GM18519 (cell line): ENCODE results near the gene HINT1.
"Not testable (repeated sequence)": the region's sequence is repeated elsewhere in the genome, so short reads cannot be mapped to it uniquely, and the experiment has no call there.

Experiments used
- ATAC-seq: cut with Tn5 transposase; IDR thresholded peaks from one replicate; pipeline ENCODE4 v1.9.1; 2021; ENCODE audit warnings: mild to moderate bottlenecking, moderate library complexity; ENCODE audit not compliant: unreplicated experiment, low FRiP score

Gene HINT1

DNA sequence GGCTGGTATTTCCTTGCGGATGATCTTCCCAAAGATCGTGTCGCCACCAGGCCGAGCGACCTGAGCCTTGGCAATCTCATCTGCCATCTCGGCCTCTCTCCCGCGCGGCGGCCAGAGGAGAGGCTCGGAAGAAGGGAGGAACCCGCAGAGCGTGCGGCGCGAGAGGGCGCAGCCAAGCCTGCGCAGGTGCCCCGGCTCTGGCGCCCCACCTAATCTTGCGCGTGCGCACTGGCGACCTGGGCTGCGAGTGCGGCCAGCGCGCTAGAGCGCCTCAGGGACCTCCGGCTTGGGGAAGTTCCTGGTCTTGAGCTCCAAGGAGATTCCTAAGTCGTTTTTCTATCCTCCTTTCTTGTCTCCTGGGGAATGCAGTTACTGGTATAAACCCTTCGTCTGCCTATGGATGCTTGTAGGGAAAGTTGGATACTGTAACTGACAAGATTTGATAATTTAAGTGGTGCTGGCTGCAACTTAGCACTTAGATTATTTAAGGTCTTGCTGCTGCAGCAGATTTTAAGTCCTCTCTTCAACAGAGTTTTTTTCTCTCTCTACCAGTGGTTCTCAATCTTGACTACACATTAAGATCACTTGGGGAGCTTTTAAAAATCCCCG, at the start of gene HINT1:
TSS of gene HINT1 (minus strand) at position 138 of the 609 bp plus-strand sequence. CDS start at position 87, 51 bp downstream.
- peak; percentile 82 for ATAC-seq

DNA sequence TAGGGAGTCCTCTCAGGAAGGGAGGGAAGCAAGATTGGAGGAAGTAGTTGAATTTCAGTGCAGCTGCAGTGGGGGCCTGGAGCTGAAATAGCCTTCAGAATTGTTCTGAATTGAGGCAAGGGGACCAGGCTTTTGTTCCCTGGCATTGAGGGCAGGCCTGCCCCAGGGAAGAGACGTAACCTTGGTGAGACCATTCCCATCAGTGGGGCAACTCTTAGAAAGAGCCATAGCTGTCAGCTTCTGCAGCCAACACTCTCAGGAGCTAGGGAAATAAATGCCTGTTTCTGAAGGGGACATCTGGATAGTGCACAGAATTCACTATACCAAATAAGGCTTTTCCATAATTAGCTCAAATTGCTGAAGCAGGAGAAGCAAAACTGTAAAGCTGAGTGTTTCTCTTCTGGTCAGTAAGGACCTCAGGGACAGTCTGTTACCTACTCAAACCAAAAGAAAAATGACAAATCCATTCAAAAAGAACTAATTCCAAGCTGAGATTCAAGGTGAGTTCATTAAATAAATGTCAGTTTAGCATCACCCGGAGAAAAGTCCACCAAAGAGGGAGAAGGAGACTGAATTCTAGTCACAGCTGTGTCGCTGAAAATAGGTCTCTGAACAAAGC, 49.7 kb upstream of the HINT1 start:
- ATAC-seq = no peak

DNA sequence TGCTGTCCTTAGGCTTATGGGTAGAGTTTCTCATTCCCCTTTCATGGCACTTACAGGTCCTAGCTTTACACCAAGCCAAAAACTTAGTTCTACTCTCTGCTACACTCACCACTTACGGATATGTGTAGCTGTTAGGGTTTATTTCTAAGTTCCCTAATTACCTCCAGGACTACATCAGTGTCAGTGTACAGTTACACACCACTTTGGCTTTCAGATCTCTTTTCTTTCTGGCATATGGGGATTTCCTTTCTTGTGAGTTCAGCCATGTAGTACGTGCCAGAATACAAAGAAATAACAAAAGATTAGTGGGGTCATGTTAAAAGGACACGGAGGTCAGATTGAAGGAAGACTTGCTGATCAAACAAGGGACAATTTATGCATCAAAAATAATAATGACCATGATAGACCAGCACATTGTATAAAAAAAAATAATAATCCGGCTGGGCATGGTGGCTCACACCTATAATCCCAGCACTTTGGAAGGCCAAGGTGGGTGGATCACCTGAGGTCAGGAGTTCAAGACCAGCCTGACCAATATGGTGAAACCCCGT, 47.5 kb upstream of the HINT1 start:
- ATAC-seq = peak; percentile 44

DNA sequence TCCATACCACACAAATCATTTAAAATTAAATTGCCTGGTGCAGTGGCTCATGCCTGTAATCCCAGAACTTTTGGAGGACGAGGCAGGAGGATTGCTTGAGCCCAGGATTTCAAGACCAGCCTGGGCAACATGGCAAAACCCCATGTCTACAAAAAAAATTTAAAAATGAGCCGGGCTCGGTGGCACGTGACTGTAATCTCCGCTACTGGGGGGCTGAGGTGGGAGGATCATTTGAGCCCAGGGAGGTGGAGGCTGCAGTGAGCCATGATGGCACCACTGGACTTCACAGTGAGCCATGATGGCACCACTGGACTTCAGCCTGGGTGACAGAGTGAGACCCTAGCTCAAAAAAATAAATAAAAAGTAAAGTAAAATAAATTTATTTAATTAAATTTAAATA, 46.6 kb upstream of the HINT1 start:
- no peak for ATAC-seq

DNA sequence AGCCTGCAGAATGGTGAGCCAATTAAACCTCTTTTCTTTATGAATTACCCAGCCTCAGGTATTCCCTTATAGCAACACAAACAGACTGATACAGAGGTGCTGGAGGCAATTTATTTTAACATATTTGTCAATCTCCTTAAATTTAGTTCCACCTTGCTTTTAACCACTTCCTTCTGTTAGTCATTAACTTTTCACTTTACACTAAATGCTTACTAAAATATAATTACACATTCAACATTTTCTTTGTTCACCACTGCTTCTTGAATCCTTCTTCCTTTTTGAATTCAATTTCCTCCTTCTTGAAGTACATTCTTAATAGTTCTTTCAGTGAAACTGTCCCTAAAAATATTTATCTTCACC, 45.1 kb upstream of the HINT1 start:
- ATAC-seq = no peak

DNA sequence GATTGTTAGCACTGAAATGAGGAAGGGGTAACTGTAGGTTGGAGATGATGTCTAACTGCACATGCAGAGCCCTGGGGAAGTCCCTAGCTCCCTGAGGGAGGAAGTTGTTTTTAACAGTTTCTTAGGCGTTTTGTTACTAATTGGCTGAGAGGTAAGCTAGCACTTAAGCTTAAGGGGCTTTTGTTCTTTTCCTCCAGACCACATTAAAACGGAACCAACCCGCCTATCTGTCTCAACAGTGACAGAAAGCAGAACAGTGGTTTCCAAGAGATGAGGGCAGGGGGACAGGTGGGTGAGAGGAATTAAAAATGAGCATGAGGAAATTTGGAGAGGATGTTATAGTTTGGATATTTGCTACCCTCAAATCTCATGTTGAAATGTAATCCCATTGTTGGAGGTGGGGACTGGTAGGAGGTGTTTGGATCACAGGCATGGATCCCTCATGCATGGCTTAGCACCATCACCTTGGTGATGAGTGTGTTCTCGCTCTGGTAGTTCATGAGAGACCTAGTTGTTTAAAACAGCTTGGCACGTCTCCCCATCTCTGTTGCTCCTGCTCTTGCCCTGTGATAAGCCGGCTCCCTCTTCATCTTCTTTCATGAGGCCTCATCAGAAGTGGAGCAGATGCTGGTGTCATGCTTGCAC, 44.6 kb upstream of the HINT1 start:
- ATAC-seq = peak; percentile 89

DNA sequence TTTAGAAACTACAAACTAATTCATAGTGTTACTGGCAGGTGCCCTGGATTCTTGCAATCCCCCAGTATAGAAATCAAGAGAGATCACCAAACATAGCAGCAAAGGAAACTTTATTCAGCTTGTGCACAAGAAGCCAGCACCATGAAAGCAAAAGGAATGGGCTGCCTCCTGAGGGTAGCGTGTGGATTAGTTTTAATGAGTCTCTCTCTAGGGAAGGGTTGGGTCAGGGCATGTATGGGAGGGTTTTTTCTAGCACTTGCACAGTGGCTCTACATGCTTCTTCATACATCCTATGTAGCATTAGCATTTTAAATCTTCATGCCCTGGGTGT, 44.1 kb upstream of the HINT1 start:
- no peak for ATAC-seq

DNA sequence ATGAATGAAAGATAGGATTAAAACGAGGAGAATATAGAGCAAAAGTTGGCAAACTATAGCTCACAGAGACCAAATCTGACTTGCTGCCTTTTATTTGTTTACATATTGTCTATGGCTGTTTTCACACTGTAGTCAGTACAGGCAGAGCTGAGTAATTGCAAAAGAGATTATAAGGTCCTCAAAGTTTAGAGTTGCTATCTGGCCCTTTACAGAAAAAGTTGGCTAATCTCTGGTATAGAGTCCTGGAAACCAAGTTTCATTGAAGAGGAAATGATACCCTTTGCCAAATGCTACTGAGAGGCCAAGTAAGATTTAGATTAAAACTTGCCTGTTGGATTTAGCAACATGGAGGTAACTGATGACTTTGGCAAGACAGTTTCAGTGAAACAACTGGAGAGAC, 41.7 kb upstream of the HINT1 start:
- no peak for ATAC-seq

DNA sequence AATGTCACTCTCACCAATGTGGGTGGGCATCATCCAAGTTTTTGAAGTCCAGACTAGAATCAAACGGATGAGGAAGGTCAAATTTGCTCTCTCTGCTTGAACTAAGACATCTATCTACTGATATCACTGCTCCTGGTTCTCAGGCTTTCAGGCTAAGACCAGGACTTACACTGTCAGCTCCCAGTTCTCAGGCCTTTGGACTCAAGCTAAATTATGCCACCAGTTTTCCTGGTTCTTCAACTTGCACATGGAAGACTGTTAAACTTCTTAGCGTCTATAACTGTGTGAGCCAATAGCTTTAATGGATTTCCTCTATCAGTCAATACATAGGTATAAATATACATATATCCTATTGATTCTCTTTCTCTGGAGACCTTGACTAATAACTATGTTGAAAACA, 41.0 kb upstream of the HINT1 start:
- ATAC-seq = no peak

DNA sequence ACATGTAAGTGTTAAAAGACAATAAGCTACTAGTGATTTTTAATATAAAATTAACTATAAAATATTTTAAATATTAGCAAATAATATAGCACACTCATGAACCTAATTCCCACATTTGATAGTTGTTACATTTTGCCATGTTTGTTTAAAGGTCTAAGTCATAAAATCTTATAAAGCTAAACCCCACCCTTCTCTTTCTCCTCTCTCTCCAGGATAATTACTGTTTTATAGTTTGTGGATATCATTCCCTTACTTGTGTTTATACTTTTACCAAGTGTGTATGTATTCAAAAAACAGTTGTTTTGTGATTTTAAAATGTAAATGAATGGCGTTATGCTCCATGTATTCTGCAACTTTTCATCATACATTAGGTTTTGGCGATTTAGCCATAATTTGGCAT, 39.9 kb upstream of the HINT1 start:
- ATAC-seq = no peak

DNA sequence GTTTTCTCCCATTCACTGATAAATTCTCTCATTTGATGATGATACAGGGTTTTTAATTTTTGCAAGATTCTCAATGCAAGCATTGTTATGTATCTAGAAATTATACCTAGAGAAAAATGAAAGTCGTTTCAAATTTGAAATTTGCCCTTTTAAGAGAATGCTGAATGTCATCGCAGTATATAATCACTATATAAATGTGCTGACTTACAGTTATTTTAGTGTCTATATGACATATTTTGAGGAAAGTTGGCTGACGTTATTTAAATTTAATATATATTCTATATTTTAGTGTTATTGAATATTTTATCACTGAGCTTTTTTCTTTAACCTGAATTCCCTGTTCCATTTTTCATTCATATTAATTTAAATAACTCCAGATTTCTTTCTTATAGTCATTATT, 35.5 kb upstream of the HINT1 start:
- ATAC-seq = no peak

DNA sequence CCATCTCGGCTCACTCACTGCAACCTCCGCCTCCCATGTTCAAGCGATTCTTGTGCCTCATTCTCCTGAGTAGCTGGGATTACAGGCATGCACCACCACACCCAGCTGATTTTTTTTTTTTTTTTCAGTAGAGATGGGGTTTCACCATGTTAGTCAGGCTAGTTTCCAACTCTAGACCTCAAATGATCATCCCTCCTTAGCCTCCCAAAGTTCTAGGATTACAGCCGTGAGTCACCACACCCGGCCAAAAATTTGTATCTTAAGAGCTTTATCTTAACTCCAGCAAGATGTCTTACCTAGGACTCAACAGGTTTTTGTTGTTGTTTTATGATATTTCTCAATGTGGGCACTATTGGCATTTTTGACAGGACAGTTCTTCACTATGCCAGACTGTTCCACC, 33.6 kb upstream of the HINT1 start:
- no peak for ATAC-seq

DNA sequence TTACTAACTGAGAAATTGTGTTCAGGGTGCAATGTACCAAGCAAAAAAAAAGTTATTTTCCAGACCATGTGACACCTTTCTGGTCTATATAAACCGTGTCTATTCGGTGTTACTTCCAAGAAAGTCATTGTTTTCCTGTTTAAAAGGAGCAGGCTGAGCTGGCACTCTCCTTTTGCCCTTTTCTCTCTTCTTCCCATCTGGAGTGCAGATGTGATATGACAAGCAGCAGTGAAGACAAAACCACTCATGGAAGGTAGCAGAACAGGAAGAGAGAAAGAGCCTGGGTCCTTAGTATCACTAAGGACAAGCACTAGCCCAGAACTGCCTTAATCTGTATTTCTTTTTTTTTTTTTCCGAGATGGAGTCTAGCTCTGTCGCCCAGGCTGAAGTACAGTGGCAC, 31.3 kb upstream of the HINT1 start:
- ATAC-seq = no peak

DNA sequence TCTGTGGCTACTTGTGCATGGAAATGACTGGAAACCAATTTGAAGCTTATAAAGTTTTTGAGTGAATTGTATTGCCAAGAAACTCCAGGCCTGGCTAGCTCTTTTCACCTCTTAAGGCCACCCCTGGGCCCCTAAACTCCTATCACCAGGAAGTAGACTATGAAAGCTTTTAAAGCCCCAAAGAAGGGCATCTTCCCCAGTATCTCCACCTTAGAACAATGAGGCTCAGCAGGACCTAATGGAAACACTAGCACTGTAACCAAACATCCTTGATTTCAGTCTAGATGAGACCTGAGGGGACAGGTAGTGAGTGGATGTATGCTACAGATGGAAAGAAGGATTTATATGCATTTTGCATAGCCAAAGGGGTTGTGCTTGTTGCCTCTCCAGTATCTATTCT, 30.6 kb upstream of the HINT1 start:
- no peak for ATAC-seq

DNA sequence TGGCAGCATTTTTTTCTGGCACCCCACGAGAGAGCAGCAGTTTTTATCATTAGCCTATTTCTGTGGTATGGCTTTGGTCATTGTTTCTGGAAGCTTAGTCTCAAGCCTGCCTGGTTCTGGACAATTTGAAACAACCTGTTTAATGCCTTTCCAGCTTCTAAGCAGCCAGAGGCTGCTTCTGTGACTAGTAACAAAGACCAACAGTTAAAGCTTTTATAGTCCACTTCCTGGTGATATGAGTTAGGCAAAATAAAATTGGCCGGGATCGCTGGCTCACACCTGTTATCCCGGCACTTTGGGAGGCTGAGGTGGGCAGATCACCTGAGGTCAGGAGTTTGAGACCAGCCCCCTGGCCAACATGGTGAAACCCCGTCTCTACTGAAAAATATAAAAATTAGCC, 29.7 kb upstream of the HINT1 start:
- no peak for ATAC-seq

DNA sequence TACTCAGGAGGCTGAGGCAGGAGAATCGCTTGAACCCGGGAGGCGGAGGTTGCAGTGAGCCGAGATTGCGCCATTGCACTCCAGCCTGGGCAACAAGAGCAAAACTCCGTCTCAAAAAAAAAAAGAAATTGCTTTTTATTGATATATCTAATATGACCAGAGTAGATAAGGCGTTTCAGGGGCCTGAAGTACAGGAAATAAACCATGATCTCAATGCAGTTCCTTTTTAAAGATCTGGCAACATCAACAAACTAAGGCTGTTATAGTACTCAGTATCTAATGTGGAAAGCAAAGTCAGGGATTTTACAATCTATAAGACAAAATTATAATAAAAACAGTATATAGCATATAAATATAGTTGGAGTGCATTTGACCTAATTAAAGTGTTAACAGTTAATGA, 28.8 kb upstream of the HINT1 start:
- ATAC-seq = not testable (repeated sequence)

DNA sequence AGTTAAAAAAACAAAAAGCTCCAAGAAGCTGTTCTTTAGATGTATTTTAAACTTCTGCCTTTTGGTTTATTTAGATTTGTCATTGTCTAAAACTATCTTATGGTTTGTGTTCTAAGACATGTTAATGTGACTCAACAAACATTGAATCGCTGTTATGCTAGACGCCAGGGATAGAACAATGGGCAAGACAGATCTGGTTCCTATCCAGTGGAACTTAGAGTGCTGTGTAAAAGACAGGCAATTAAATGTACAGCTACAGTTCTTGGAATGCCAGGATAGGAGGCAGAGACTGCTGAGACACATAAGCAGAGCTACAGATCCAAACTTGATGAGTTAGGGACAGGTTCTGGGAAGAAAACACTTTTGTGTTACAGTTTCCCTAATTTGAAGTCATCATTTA, 28.1 kb upstream of the HINT1 start:
- no peak for ATAC-seq

DNA sequence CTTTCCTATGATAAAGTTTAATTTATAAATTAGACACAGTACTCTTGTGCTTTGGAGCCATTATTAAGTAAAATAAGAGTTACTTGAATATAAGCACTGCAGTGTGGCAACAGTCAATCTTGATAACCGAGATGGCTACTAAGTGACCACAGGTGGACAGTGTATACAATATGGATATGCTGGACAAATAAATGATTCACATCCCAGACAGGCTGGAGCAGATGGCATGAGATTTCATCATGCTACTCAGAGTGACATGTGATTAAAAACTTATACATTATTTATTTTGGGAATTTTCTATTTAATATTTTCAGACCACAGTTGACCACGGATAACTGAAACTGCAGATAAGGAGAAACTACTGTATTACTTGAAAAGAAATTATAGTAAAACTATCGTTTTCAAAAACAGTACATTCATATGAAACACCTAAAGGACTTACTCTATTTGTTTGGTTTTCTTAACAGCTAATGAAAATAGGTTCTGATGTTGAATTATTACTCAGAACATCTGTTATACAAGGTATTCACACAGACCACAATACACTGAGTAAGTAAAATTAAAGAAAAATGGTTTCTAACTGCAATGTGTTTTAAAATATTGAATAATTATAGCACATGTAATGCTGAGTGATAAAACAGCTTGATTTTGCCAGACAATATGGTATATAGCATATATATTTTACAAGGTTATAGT, 21.7 kb upstream of the HINT1 start:
- no peak for ATAC-seq

DNA sequence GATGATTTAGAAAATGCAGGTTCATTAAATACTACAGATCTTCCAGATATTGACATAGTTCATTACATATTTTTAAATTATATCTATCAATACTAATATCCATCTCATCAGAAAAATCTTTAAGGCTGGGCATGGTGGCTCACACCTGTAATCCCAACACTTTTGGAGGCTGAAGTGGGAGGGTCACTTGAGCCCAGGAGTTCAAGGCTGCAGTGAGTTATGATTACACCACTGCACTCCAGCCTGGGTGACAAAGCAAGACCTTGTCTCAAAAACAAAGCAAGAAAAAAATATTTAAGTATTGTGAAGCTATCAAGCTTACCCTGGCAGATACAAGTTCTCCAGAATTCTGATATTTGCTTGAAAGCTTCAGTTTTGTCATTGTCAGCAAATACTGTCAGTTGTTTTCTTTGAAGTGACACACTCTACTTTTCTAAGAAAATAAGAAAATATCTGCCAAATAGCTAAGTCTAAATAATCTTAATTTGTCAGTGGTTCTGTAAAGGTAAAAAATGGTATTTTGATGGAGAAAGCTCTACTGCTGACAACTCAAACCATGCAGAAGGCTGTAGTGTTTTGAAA, 20.6 kb upstream of the HINT1 start:
- ATAC-seq = no peak

DNA sequence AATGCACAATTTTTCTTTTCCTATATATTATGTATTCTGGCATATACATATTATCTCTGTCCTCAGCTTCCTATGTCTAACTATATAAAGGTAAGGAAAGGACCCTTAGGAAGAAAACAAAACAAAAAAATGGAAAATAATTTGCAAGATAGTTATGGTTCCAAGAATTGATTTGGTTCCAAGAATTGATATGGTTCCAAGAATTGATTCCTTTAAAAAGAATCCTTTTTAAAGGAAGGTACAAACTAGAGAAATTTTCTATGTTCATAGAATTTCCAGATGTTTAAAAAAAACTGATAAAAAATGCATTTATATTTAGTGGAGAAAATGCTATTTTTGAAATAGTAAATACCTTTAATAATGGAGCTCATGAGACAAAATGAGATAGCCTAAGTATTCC, 17.8 kb upstream of the HINT1 start:
- ATAC-seq = no peak

DNA sequence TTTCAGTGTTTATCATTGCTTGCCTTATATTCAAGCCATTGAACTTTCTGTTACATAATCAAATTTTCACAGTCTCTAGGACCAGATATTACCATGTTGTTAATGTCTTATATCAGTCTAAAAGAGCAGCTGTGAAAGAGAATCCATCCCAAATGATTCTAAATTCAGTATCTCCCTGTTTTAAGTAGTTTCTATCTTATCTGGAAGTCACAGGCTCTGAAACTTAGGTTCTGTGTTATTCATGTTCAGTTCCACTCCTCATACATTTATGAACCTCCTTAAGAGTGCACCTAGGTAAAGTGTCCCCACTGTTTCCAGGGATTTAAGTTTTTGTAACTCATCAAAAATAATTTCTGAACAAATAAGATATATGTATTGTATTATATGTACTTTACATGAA, 15.4 kb upstream of the HINT1 start:
- ATAC-seq = no peak
